Measurements from ENCODE around the gene CRYGA. TPM values are rescaled to one million over a fixed set of nuclear protein-coding genes. Genes with fewer than 3 reads are reported as not detected.
"Not testable (repeated sequence)": the region's sequence is repeated elsewhere in the genome, so short reads cannot be mapped to it uniquely, and the experiment has no call there.

CRYGA gene
- total RNA-seq, 2 donors from 2014 or later: not detected

GRCh38 chr2:208142925-208143799 is 20.2 kb downstream of the CRYGA start:
- Mint-ChIP-seq H3K4me1 (no peaks in the 10 kb centered on the region), H3K27me3 (peaks cover 4% of the 10 kb centered on the region), H3K9me3 (no peaks in the 10 kb centered on the region), H3K4me3 (no peak overlapping the region), H3K27ac (no peak overlapping the region), H3K36me3 (ENCODE audit: low read depth) (no peaks in the 10 kb centered on the region)
- no peak for ATAC-seq (replicated peaks)

GRCh38 chr2:208142240-208142924 is 21.0 kb downstream of the CRYGA start:
- ATAC-seq (replicated peaks): no peak
- H3K4me3 Mint-ChIP-seq: no peak overlapping the region
- H3K27me3 Mint-ChIP-seq: peaks cover 4% of the 10 kb centered on the region
- H3K27ac Mint-ChIP-seq: no peak overlapping the region
- peaks cover 3% of the 10 kb centered on the region for H3K9me3 Mint-ChIP-seq
- no peaks in the 10 kb centered on the region for H3K36me3 Mint-ChIP-seq (ENCODE audit: low read depth)
- no peaks in the 10 kb centered on the region for H3K4me1 Mint-ChIP-seq

GRCh38 chr2:208139447-208139846 is 23.9 kb downstream of the CRYGA start:
- Mint-ChIP-seq H3K36me3 (ENCODE audit: low read depth) (no peaks in the 10 kb centered on the region), H3K9me3 (peaks cover 3% of the 10 kb centered on the region), H3K27ac (no peak overlapping the region), H3K27me3 (no peaks in the 10 kb centered on the region), H3K4me1 (no peaks in the 10 kb centered on the region), H3K4me3 (no peak overlapping the region)
- no peak for ATAC-seq (replicated peaks)

- H3K4me1 Mint-ChIP-seq; H3K9me3 Mint-ChIP-seq; ATAC-seq (replicated peaks); H3K27me3 Mint-ChIP-seq; H3K27ac Mint-ChIP-seq; H3K36me3 Mint-ChIP-seq (ENCODE audit: low read depth); H3K4me3 Mint-ChIP-seq: not testable (repeated sequence)
Measured at GRCh38 chr2:208138334-208138733, 25.1 kb downstream of the CRYGA start.

GRCh38 chr2:208136716-208137094 is 26.7 kb downstream of the CRYGA start:
- Mint-ChIP-seq H3K9me3 (peaks cover 3% of the 10 kb centered on the region), H3K36me3 (ENCODE audit: low read depth) (no peaks in the 10 kb centered on the region), H3K27me3 (peaks cover 5% of the 10 kb centered on the region), H3K27ac (no peak overlapping the region), H3K4me3 (no peak overlapping the region), H3K4me1 (no peaks in the 10 kb centered on the region)
- ATAC-seq (replicated peaks): no peak

- Mint-ChIP-seq H3K27me3 (peaks cover 5% of the 10 kb centered on the region), H3K9me3 (peaks cover 3% of the 10 kb centered on the region), H3K4me3 (no peak overlapping the region), H3K4me1 (no peaks in the 10 kb centered on the region), H3K27ac (no peak overlapping the region), H3K36me3 (ENCODE audit: low read depth) (no peaks in the 10 kb centered on the region)
- no peak for ATAC-seq (replicated peaks)
Measured at GRCh38 chr2:208135794-208136715, 27.3 kb downstream of the CRYGA start.

- Mint-ChIP-seq H3K9me3 (peaks cover 3% of the 10 kb centered on the region), H3K27ac (no peak overlapping the region), H3K4me1 (no peaks in the 10 kb centered on the region), H3K4me3 (no peak overlapping the region), H3K36me3 (ENCODE audit: low read depth) (no peaks in the 10 kb centered on the region), H3K27me3 (peaks cover 5% of the 10 kb centered on the region)
- peak; percentile 26 for ATAC-seq (replicated peaks)
Measured at GRCh38 chr2:208134928-208135586, 28.3 kb downstream of the CRYGA start.

- H3K4me1 Mint-ChIP-seq: no peaks in the 10 kb centered on the region
- no peak overlapping the region for H3K4me3 Mint-ChIP-seq
- ATAC-seq (replicated peaks): no peak
- peaks cover 9% of the 10 kb centered on the region for H3K27me3 Mint-ChIP-seq
- no peak overlapping the region for H3K27ac Mint-ChIP-seq
- H3K9me3 Mint-ChIP-seq: no peaks in the 10 kb centered on the region
- no peaks in the 10 kb centered on the region for H3K36me3 Mint-ChIP-seq (ENCODE audit: low read depth)
Measured at GRCh38 chr2:208130712-208131110, 32.7 kb downstream of the CRYGA start.

- no peak within 1 kb of the TSS for H3K27ac Mint-ChIP-seq
- ATAC-seq (replicated peaks): no peak
- peaks cover 16% of the 10 kb centered on the region for H3K27me3 Mint-ChIP-seq
- H3K9me3 Mint-ChIP-seq: no peaks in the 10 kb centered on the region
- H3K4me3 Mint-ChIP-seq: no peak within 1 kb of the TSS
- H3K4me1 Mint-ChIP-seq: no peaks in the 10 kb centered on the region
- H3K36me3 Mint-ChIP-seq (ENCODE audit: low read depth): no peaks in the 10 kb centered on the region
Measured at GRCh38 chr2:208129744-208130711, 33.4 kb downstream of the CRYGA start, which contains the start of gene CRYGC. Gene CRYGC (minus strand): TSS chr2:208129828. CDS start chr2:208129792, 36 bp downstream.

GRCh38 chr2:208128136-208128535 is 35.3 kb downstream of the CRYGA start:
- Mint-ChIP-seq H3K36me3 (ENCODE audit: low read depth) (no peaks in the 10 kb centered on the region), H3K9me3 (no peaks in the 10 kb centered on the region), H3K27ac (no peak overlapping the region), H3K4me1 (no peaks in the 10 kb centered on the region), H3K27me3 (peaks cover 29% of the 10 kb centered on the region), H3K4me3 (no peak overlapping the region)
- no peak for ATAC-seq (replicated peaks)

- no peak for ATAC-seq (replicated peaks)
- H3K27me3 Mint-ChIP-seq: peaks cover 26% of the 10 kb centered on the region
Measured at GRCh38 chr2:208127090-208127489, 36.3 kb downstream of the CRYGA start.

GRCh38 chr2:208125251-208125650 is 38.1 kb downstream of the CRYGA start:
- Mint-ChIP-seq H3K27me3 (peaks cover 26% of the 10 kb centered on the region), H3K36me3 (ENCODE audit: low read depth) (no peaks in the 10 kb centered on the region), H3K27ac (no peak overlapping the region), H3K4me3 (no peak overlapping the region), H3K4me1 (no peaks in the 10 kb centered on the region), H3K9me3 (no peaks in the 10 kb centered on the region)
- no peak for ATAC-seq (replicated peaks)

More at GRCh38 chr2:208127090-208127489, 36.3 kb downstream of the CRYGA start:
- H3K36me3 Mint-ChIP-seq (ENCODE audit: low read depth): no peaks in the 10 kb centered on the region
- no peak overlapping the region for H3K4me3 Mint-ChIP-seq
- H3K9me3 Mint-ChIP-seq: no peaks in the 10 kb centered on the region
- no peak overlapping the region for H3K27ac Mint-ChIP-seq
- H3K4me1 Mint-ChIP-seq: no peaks in the 10 kb centered on the region
